ACHN (cell line): ENCODE measurements around the gene SIPA1L3.
A peak's percentile ranks its signal among the peaks of the same experiment; 100 is the strongest.

Experiments used
- DNase-seq: peaks from one replicate; pipeline ENCODE4 v3.0.0-alpha.2; 2015
- in situ Hi-C: cut with HindIII; loops from 2 replicates; pipeline ENCODE4 v1.10.0; 2017; ENCODE audit warnings: low sequenced_read_pairs, low pct_ligation_motif_present, low pct_unique_long_range_greater_than_20kb

Gene SIPA1L3

GRCh38 chr19:37938353-37938752 is 31.3 kb downstream of the SIPA1L3 start:
- DNase-seq, result no peak
- in situ Hi-C loops, result no loop called here

- in situ Hi-C loops, result no loop called here
- peak; percentile 41 for DNase-seq
These were observed 34.9 kb downstream of the SIPA1L3 start for GRCh38 chr19:37941782-37942515.

DNA sequence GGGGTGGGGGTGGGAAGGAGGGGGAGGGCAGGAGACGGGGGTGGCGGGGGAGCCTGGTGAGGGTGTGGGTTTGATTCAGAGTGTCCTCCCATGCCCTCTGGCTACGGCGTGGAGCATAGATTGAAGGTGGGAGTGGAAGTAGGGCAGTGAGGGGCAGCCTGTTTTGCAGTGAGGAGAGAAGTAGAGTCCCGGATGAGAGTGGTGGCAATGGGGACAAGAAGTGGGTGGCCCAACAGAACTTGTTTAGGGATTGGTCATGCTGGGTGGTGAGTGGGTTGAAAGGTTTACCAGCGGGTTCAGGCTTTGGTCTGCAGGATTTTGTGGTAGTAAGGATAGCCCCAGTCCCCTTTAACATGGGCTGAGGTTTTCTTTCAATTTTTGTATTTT is 35.5 kb downstream of the SIPA1L3 start:
- in situ Hi-C loops, result no loop called here
- DNase-seq, result no peak

GRCh38 chr19:37943480-37943879 is 36.5 kb downstream of the SIPA1L3 start:
- in situ Hi-C loops, result no loop called here
- no peak for DNase-seq

GRCh38 chr19:37946132-37946531 is 39.1 kb downstream of the SIPA1L3 start:
- no peak for DNase-seq
- in situ Hi-C loops, result no loop called here

DNA sequence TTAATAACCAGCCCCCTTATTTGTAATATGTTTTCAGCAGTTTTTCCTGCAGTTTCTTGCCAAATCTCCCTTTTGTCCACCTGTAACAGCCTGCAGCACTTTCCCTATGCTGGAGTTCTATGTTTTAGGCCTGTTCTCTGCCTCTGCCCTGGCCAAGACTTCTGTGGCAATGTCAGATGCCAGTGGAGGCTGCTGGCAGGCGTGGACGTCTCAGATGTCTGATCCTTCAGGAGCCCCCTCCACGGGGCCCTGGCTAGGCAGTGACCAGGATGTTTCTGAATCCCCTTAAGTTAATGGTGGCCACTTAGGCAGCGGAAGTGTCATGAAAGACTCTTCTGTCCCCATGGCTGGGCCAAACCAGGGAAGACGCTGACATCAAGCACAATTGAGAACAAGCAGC is 40.8 kb downstream of the SIPA1L3 start:
- in situ Hi-C loops, result no loop called here
- DNase-seq, result no peak

- in situ Hi-C loops, result no loop called here
- DNase-seq, result no peak
These were observed 41.4 kb downstream of the SIPA1L3 start for GRCh38 chr19:37948362-37948761.

- in situ Hi-C loops, result no loop called here
These were observed 43.6 kb downstream of the SIPA1L3 start for GRCh38 chr19:37950471-37951175.

GRCh38 chr19:37951816-37952210 is 44.8 kb downstream of the SIPA1L3 start:
- no peak for DNase-seq
- in situ Hi-C loops, result no loop called here

More at GRCh38 chr19:37950471-37951175, 43.6 kb downstream of the SIPA1L3 start:
- DNase-seq, result no peak

DNA sequence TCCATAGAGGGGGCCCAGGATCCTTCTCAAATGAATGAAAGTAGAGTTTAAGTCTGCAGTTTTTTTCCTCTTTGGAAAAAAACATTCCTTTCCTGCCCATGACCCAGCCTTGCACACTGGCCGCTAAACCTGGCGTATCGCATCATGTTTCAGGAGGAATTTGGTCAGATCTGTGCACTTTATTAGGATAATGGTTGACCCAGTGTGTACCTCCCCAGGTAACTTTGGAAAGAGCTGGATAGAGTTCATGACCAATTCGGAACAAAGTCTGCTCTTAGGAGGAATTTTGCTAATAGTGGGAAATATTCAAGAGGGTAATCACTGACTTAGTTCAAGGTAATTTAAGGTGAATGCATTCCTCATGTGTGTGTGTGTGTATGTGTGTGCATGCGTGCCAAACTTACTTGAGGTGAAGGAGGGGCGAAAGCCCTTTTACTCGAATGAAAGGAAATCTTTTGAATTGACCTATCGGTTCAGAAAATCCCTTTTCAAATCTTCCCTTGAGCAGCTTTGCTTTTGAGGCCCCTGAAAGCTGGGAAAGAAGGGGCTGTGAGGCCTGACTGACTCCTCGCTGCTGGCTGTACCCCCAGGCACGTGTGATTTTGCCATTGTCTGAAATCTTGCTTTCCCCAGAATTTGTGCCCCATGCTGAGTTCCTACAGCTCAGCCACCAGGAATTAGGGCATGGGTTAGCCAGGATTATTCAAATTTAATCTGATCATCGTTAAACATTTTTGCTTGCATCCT is 46.3 kb downstream of the SIPA1L3 start:
- no peak for DNase-seq
- in situ Hi-C loops, result no loop called here

DNA sequence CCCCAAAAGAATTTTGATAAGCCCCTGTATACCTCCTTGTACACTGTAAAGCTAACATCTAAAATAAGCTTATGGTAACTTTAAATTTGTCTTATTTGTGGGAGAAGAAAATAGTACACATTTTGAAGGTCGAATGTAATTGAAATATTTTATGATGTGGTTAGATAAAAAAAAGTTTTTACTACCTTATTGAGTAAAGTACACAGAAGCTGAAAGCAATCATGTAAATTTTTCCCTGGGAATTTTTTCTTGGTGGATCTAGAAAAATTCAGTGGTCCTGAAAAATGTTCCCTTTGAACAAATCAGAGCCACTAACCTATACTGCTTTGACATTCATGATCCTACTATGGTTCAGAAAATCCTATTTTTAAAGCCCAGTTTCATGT is 46.9 kb downstream of the SIPA1L3 start:
- in situ Hi-C loops, result no loop called here
- DNase-seq, result no peak

DNA sequence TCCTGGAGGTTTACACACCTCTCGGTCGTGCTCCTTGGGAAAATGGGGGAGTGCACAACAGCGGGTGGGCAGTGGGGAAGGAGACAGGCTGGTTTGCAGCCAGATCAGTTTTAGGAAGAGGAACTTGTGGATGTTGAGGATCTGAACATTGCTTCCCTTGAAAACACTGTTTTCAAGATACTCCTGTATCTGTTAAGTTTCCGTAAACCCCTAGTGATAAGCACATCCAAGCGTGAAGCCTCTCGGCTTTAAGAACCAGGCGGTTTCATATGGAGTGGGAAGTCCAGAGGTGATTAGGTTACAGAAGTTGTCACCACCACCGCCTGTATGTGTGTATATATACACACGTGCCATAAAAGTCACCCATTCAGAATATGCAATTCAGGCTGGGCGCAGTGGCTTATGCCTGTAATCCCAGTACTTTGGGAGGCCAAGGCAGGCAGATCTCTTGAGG is 47.4 kb downstream of the SIPA1L3 start:
- DNase-seq, result no peak
- in situ Hi-C loops, result no loop called here

- DNase-seq, result no peak
- in situ Hi-C loops, result no loop called here
These were observed 49.0 kb downstream of the SIPA1L3 start for GRCh38 chr19:37955986-37956385.

DNA sequence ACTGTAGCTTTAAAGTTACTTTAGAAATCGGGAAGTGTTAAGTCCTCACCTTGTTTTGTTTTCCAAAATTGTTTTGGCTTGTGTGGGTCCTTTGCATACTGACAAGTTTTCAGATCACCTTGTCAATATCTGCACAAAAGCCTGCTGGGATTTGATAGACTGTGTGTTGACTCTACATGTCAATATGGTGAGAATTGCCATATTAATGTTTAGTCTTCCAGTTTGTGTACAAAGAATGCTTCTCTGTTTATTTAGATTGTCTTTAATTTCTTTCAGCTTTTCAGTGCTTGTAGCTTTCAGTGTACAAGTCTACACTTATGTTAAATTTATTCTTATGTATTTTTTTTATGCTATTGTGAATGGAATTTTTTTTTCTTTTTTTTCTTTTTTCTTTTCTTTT is 50.2 kb downstream of the SIPA1L3 start:
- DNase-seq, result no peak
- in situ Hi-C loops, result no loop called here

DNA sequence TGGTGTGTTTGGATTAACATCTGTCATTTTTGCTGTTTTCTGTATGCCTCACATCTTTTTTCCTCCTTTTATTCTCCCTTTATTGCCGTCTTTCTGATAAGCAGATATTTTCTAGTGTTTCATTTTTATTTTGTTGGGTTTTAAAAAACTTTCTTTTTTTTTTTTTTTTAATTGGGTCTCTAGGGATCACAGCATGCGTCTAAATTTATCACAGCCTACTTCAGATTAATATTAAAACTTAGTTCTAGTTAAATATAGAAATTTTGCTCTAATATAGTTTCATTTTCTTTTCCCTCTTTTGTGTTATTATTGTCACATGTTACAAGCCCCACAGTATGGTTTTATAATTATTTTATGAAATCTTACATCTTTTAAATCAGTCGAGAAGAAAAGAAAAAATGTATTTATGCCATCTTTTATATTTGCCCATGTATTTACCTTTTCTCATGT is 52.7 kb downstream of the SIPA1L3 start:
- DNase-seq, result no peak
- in situ Hi-C loops, result no loop called here

GRCh38 chr19:37961198-37961597 is 54.2 kb downstream of the SIPA1L3 start:
- in situ Hi-C loops, result no loop called here
- DNase-seq, result no peak

- in situ Hi-C loops, result no loop called here
- no peak for DNase-seq
These were observed 56.4 kb downstream of the SIPA1L3 start for GRCh38 chr19:37963190-37963936.

DNA sequence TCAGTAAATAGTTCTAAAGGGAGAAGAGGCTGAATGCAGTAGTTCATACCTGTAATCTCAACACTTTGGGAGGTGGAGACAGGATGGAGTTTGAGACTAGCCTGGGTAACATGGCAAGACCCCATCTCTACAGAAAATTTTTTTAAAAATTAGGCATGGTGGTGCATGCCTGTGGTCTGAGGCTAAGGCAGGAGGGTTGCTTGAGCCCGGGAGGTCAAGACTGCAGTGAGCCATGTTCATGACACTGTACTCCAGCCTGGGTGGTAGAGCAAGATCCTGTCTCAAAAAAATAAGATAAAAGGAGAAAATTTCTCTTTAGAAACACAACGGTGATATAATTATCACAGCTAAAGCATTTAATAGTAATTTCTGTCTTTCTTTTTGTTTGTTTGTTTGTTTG is 57.1 kb downstream of the SIPA1L3 start:
- in situ Hi-C loops, result no loop called here
- DNase-seq, result no peak

- in situ Hi-C loops, result no loop called here
- peak; percentile 24 for DNase-seq
These were observed 59.2 kb downstream of the SIPA1L3 start for GRCh38 chr19:37966211-37966661.
